BE2C (cell line): ENCODE measurements around the gene MSH2.

Experiments
- DNase-seq: peaks from one replicate; pipeline ENCODE4 v3.0.0-alpha.2; 2020
- H3K27me3 ChIP-seq: fragments of 250-450 bp; sonication (Bioruptor Pico); 2 replicates; pipeline ENCODE4 v1.5.1; 2020; ENCODE audit warnings: mild to moderate bottlenecking
- H3K36me3 ChIP-seq: fragments of 250-450 bp; sonication (Bioruptor Pico); 2 replicates; pipeline ENCODE4 v1.5.1; 2020; ENCODE audit warnings: mild to moderate bottlenecking
- H3K4me1 ChIP-seq: fragments of 250-450 bp; sonication (Bioruptor Pico); 2 replicates; pipeline ENCODE4 v1.5.1; 2020
- H3K4me3 ChIP-seq: 2 replicates; pipeline ENCODE4 v1.5.1; 2011; ENCODE audit warnings: low read depth, low read length
- H3K9me3 ChIP-seq: fragments of 250-450 bp; sonication (Bioruptor Pico); 2 replicates; pipeline ENCODE4 v1.5.1; 2020
- CTCF ChIP-seq: IDR thresholded peaks from 2 replicates; pipeline ENCODE4 v1.5.1; 2012; ENCODE audit warnings: mild to moderate bottlenecking, low read depth, low read length

The MSH2 gene

GRCh38 chr2:47519147-47519537, 116.2 kb downstream of the MSH2 start:
- Histone ChIP-seq H3K9me3 (no peaks in the 10 kb centered on the region), H3K36me3 (no peaks in the 10 kb centered on the region), H3K4me1 (no peaks in the 10 kb centered on the region), H3K27me3 (no peaks in the 10 kb centered on the region), H3K4me3 (no peak overlapping the region)
- DNase-seq = no peak
- no peak for TF ChIP-seq CTCF

- Histone ChIP-seq H3K9me3 (no peaks in the 10 kb centered on the region), H3K27me3 (no peaks in the 10 kb centered on the region), H3K36me3 (no peaks in the 10 kb centered on the region), H3K4me3 (peak overlapping the region; percentile 69), H3K4me1 (no peaks in the 10 kb centered on the region)
- no peak for TF ChIP-seq CTCF
- no peak for DNase-seq
These were observed 116.8 kb downstream of the MSH2 start for GRCh38 chr2:47519604-47520301.

GRCh38 chr2:47520302-47520630, 117.3 kb downstream of the MSH2 start:
- peak overlapping the region; percentile 69 for H3K4me3 ChIP-seq
- no peak for TF ChIP-seq CTCF
- H3K4me1 ChIP-seq = no peaks in the 10 kb centered on the region
- no peak for DNase-seq
- H3K27me3 ChIP-seq = no peaks in the 10 kb centered on the region
- H3K9me3 ChIP-seq = no peaks in the 10 kb centered on the region
- H3K36me3 ChIP-seq = no peaks in the 10 kb centered on the region

GRCh38 chr2:47520825-47521665, 118.1 kb downstream of the MSH2 start:
- Histone ChIP-seq H3K36me3 (no peaks in the 10 kb centered on the region), H3K27me3 (no peaks in the 10 kb centered on the region), H3K4me1 (no peaks in the 10 kb centered on the region), H3K4me3 (peak overlapping the region; percentile 69), H3K9me3 (no peaks in the 10 kb centered on the region)
- peak; percentile 47 for TF ChIP-seq CTCF
- DNase-seq = peak; percentile 76

- Histone ChIP-seq H3K4me3 (peak overlapping the region; percentile 69), H3K27me3 (no peaks in the 10 kb centered on the region), H3K9me3 (no peaks in the 10 kb centered on the region), H3K4me1 (no peaks in the 10 kb centered on the region), H3K36me3 (no peaks in the 10 kb centered on the region)
- no peak for DNase-seq
- TF ChIP-seq CTCF = no peak
These were observed 118.8 kb downstream of the MSH2 start for GRCh38 chr2:47521666-47522285.
